HCT116 (cell line): ENCODE measurements around the gene SUDS3.

ENCODE experiments used
- CBX3 ChIP-seq: IDR thresholded peaks from 2 replicates; pipeline ENCODE4 v1.6.1; 2012; ENCODE audit warnings: low read depth
- CEBPB ChIP-seq: IDR thresholded peaks from 2 replicates; pipeline ENCODE4 v1.6.1; 2012; ENCODE audit warnings: low read depth
- CTCF ChIP-seq, 3 experiments: fragments of 200-600 bp in 1 of 3; sonication (generic) in 1 of 3; IDR thresholded peaks in 2 of 3; conservative IDR thresholded peaks in 1 of 3; 2 replicates each; pipeline ENCODE4 v1.5.1; 2012 to 2017; ENCODE audit warnings: low read depth in 2 of 3, low read length in 2 of 3, antibody characterized with exemption in 1 of 3, borderline replicate concordance in 1 of 3, control low read depth in 1 of 3, mild to moderate bottlenecking in 1 of 3, mixed read lengths in 1 of 3, mixed run types in 1 of 3, moderate library complexity in 1 of 3; ENCODE audit not compliant: insufficient read depth in 1 of 3
- EZH2 ChIP-seq: fragments of 200-600 bp; sonication (generic); IDR thresholded peaks from 2 replicates; pipeline ENCODE4 v1.6.1; 2017; ENCODE audit warnings: antibody characterized with exemption, mixed run types
- FOSL1 ChIP-seq: IDR thresholded peaks from 2 replicates; pipeline ENCODE4 v1.6.1; 2012; ENCODE audit warnings: low read depth
- RAD21 ChIP-seq: IDR thresholded peaks from 2 replicates; pipeline ENCODE4 v1.6.1; 2012; ENCODE audit warnings: low read depth, mild to moderate bottlenecking
- SIN3A ChIP-seq: IDR thresholded peaks from 2 replicates; pipeline ENCODE4 v1.6.1; 2012; ENCODE audit warnings: low read depth
- SP1 ChIP-seq: IDR thresholded peaks from 2 replicates; pipeline ENCODE4 v1.6.1; 2012; ENCODE audit warnings: low read depth
- TCF7L2 ChIP-seq: IDR thresholded peaks from 2 replicates; pipeline ENCODE4 v1.7.0; 2011; ENCODE audit warnings: borderline replicate concordance, inconsistent platforms; ENCODE audit not compliant: insufficient read depth, insufficient read length; ENCODE audit errors: extremely low read depth

- TF ChIP-seq EZH2 (no peak), CTCF (IDR thresholded peaks at IDR 0.05 in 2 of 3, conservative IDR thresholded peaks at IDR 0.05 in 1 of 3; ENCODE audit: borderline replicate concordance in 1 of 3, insufficient read depth in 1 of 3, low read depth in 2 of 3, low read length in 2 of 3) (no peak), TCF7L2 (no peak), SP1 (no peak), FOSL1 (no peak), CBX3 (no peak), RAD21 (no peak), CEBPB (no peak), SIN3A (no peak)
Measured at GRCh38 chr12:118334939-118335567, 41.3 kb upstream of the SUDS3 start.
